ENCODE results near the gene KCNQ1. TPM values are rescaled to one million over a fixed set of nuclear protein-coding genes. Genes with fewer than 3 reads are reported as not detected.

KCNQ1 gene
- total and polyA plus RNA-seq, 2 donors (not counting 3 experiments of a cell fraction or from before 2014, with no cell fraction given) = 0.07 to 0.09 TPM

DNA sequence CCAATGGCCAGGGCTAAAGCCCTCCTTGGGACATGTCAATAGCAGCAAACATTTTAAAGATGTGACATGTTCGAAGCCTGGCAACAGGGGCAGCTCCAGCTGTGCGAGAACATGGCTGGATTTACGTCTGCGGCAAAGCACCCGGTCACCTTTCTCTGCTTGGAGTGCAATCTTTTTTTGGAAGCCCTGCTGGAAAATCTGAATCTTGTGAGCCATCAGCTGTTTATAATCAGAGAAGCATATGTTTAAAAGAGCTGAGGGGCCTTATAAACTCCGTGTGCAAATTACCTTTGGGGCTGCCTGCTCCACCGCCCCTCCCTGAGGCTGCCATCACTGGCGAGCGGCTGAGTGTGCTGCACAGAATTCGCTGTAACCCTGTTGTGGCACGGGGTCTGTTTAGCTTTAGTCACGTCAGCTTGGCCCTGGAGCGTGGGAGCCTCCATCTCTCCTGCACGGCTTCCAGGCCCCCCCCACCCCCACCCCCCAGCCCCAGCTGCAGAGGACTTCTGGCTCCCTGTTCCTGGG is 264.0 kb downstream of the KCNQ1 start:
- TF ChIP-seq JUN (IDR thresholded peaks at IDR 0.05; ENCODE audit: borderline replicate concordance, insufficient read depth, insufficient read length, low read depth) (no peak), GATA2 (IDR thresholded peaks at IDR 0.05; ENCODE audit: insufficient read depth, insufficient read length, low read depth, low read length) (no peak), CTCF (IDR thresholded peaks at IDR 0.05; ENCODE audit: extremely low read depth in 1 of 2, insufficient read depth in 1 of 2, low read depth in 1 of 2, low read length in 2 of 2) (no peak), FOS (IDR thresholded peaks at IDR 0.05; ENCODE audit: borderline replicate concordance, insufficient read depth, low read length) (no peak), MYC (IDR thresholded peaks at IDR 0.05; ENCODE audit: low read depth, low read length) (no peak), POLR2A (IDR thresholded peaks at IDR 0.05; ENCODE audit: low read depth, low read length) (no peak), EZH2 (IDR thresholded peaks at IDR 0.05; ENCODE audit: borderline replicate concordance, low read depth, low read length, severe bottlenecking) (no peak), POLR2AphosphoS5 (IDR thresholded peaks at IDR 0.05; ENCODE audit: insufficient read depth, low read depth, low read length) (no peak), MAX (IDR thresholded peaks at IDR 0.05; ENCODE audit: insufficient read depth, insufficient read length) (no peak)
- dilution Hi-C loops (cut with MboI; ENCODE audit: extremely low pct_ligation_motif_present, low sequenced_read_pairs) = no loop called here
- Histone ChIP-seq H3K27ac (ENCODE audit: insufficient read depth, low read depth, low read length) (no peak overlapping the region), H3K4me1 (ENCODE audit: control insufficient read depth, extremely low read depth, insufficient read depth, low read length) (no peaks in the 10 kb centered on the region), H3K9ac (replicated peaks; ENCODE audit: extremely low read depth, insufficient read depth, low read length) (no peak overlapping the region), H3K9me3 (replicated peaks; ENCODE audit: control insufficient read depth, insufficient read depth, low read length) (no peaks in the 10 kb centered on the region), H3K36me3 (ENCODE audit: control insufficient read depth in 2 of 2, extremely low read depth in 1 of 2, insufficient read depth in 2 of 2, low read length in 2 of 2) (no peaks in the 10 kb centered on the region), H3K79me2 (ENCODE audit: control insufficient read depth, insufficient read depth, low read length) (no peaks in the 10 kb centered on the region), H3K4me3 (replicated peaks in 1 of 3; ENCODE audit: insufficient read depth in 1 of 3, low read depth in 1 of 3, low read length in 3 of 3) (no peak overlapping the region), H3K4me2 (ENCODE audit: insufficient read depth, low read length) (no peak overlapping the region), H2AFZ (ENCODE audit: low read depth, low read length) (no peak overlapping the region), H3K27me3 (ENCODE audit: control insufficient read depth in 2 of 2, insufficient read depth in 2 of 2, low read length in 2 of 2) (peaks cover 0 to 2% of the 10 kb centered on the region in 2 experiments), H4K20me1 (replicated peaks; ENCODE audit: control insufficient read depth, extremely low read depth, insufficient read depth, low read length) (no peaks in the 10 kb centered on the region), H3K9me1 (replicated peaks; ENCODE audit: control insufficient read depth, extremely low read depth, insufficient read depth, low read length) (no peaks in the 10 kb centered on the region)
- FAIRE-seq = no peak
- intact Hi-C loops (cut with micrococcal nuclease) = no loop called here
- ChIA-PET CTCF (no interaction called here), POLR2A (no interaction called here)
- no peak for DNase-seq (ENCODE audit: low read depth, low spot score)
- BruUV-seq (replicated peaks) = no TSS peak
